ENCODE measurements around the gene JAG2. TPM values are rescaled to one million over a fixed set of nuclear protein-coding genes. Genes with fewer than 3 reads are reported as not detected.

Gene JAG2
- total RNA-seq, 4 donors from 2014 or later, result 7.5 to 33.0 (median 11.2) TPM

- no peak for TF ChIP-seq CTCF (IDR thresholded peaks at IDR 0.05)
- TF ChIP-seq POLR2A (IDR thresholded peaks at IDR 0.05), result no peak
- no peak for DNase-seq
- no peaks in the 10 kb centered on the region for H3K36me3 ChIP-seq
Measured at GRCh38 chr14:105154476-105154871, 14.1 kb downstream of the JAG2 start.

GRCh38 chr14:105153739-105154475, 14.7 kb downstream of the JAG2 start:
- Histone ChIP-seq H3K4me1 (peaks cover 0 to 25% (median 0%) of the 10 kb centered on the region in 4 donors), H3K4me3 (no peak overlapping the region), H3K27me3 (no peaks in the 10 kb centered on the region), H3K36me3 (no peaks in the 10 kb centered on the region), H3K27ac (peak overlapping the region in 1 of 4 donors; percentile 21), H3K9me3 (no peaks in the 10 kb centered on the region)
- TF ChIP-seq POLR2A (IDR thresholded peaks at IDR 0.05) (no peak), CTCF (IDR thresholded peaks at IDR 0.05) (no peak)
- DNase-seq, result no peak

More at GRCh38 chr14:105154476-105154871, 14.1 kb downstream of the JAG2 start:
- no peaks in the 10 kb centered on the region for H3K27me3 ChIP-seq
- no peaks in the 10 kb centered on the region for H3K9me3 ChIP-seq
- H3K4me1 ChIP-seq, result peaks cover 0 to 25% (median 0%) of the 10 kb centered on the region in 4 donors
- H3K4me3 ChIP-seq, result no peak overlapping the region
- H3K27ac ChIP-seq, result no peak overlapping the region

- TF ChIP-seq CTCF (IDR thresholded peaks at IDR 0.05) (no peak), POLR2A (IDR thresholded peaks at IDR 0.05) (no peak)
- Histone ChIP-seq H3K4me3 (no peak overlapping the region), H3K27me3 (no peaks in the 10 kb centered on the region), H3K4me1 (peaks cover 0 to 25% (median 0%) of the 10 kb centered on the region in 4 donors), H3K36me3 (peaks cover 0 to 3% (median 0%) of the 10 kb centered on the region in 3 donors), H3K9me3 (no peaks in the 10 kb centered on the region), H3K27ac (peak overlapping the region in 1 of 4 donors; percentile 21)
- no peak for DNase-seq
Measured at GRCh38 chr14:105153331-105153731, 15.2 kb downstream of the JAG2 start.

- H3K36me3 ChIP-seq, result peaks cover 0 to 4% (median 0%) of the 10 kb centered on the region in 3 donors
- H3K9me3 ChIP-seq, result no peaks in the 10 kb centered on the region
- no peak for DNase-seq
- TF ChIP-seq POLR2A (IDR thresholded peaks at IDR 0.05) (no peak), CTCF (IDR thresholded peaks at IDR 0.05) (no peak)
- H3K4me1 ChIP-seq, result peaks cover 0 to 25% (median 0%) of the 10 kb centered on the region in 4 donors
- no peak overlapping the region for H3K4me3 ChIP-seq
- no peaks in the 10 kb centered on the region for H3K27me3 ChIP-seq
- peak overlapping the region in 1 of 4 donors; percentile 9 for H3K27ac ChIP-seq
Measured at GRCh38 chr14:105152794-105153241, 15.8 kb downstream of the JAG2 start.

GRCh38 chr14:105151838-105152793, 16.5 kb downstream of the JAG2 start:
- no peak overlapping the region for H3K4me3 ChIP-seq
- no peak for DNase-seq
- peaks cover 0 to 10% (median 0%) of the 10 kb centered on the region in 3 donors for H3K36me3 ChIP-seq
- no peak for TF ChIP-seq CTCF (IDR thresholded peaks at IDR 0.05)
- TF ChIP-seq POLR2A (IDR thresholded peaks at IDR 0.05), result no peak
- no peaks in the 10 kb centered on the region for H3K27me3 ChIP-seq
- peaks cover 0 to 25% (median 0%) of the 10 kb centered on the region in 4 donors for H3K4me1 ChIP-seq
- H3K9me3 ChIP-seq, result no peaks in the 10 kb centered on the region
- peak overlapping the region in 1 of 4 donors; percentile 9 for H3K27ac ChIP-seq
